DMS53 treated with DMSO at 0.1 percent for 48 hours (cell line): Measurements from ENCODE around the gene EPS8.

Source experiments
- DNase-seq: peaks from one replicate; lab custom pipeline; 2025; ENCODE audit not compliant: unreplicated experiment; lab: John Stamatoyannopoulos, UW

EPS8 gene

GRCh38 chr12:15580431-15580830 lies 208.8 kb downstream of the EPS8 start:
- DNase-seq, result no peak

- no peak for DNase-seq
These were observed 213.3 kb downstream of the EPS8 start for GRCh38 chr12:15575671-15576541.

GRCh38 chr12:15574353-15574752 lies 214.8 kb downstream of the EPS8 start:
- DNase-seq, result no peak
